HG03175 (cell line): ENCODE measurements around the gene INPP5A.
"Not testable (repeated sequence)": the region's sequence is repeated elsewhere in the genome, so short reads cannot be mapped to it uniquely, and the experiment has no call there.

Experiments used
- ATAC-seq: cut with Tn5 transposase; IDR thresholded peaks from one replicate; pipeline ENCODE4 v1.9.1; 2021; ENCODE audit warnings: mild to moderate bottlenecking, moderate library complexity; ENCODE audit not compliant: unreplicated experiment

INPP5A gene

GRCh38 chr10:132668048-132668394 is 130.4 kb downstream of the INPP5A start:
- no peak for ATAC-seq

- no peak for ATAC-seq
These were observed 131.7 kb downstream of the INPP5A start for GRCh38 chr10:132669208-132669861.

- no peak for ATAC-seq
These were observed 133.1 kb downstream of the INPP5A start for GRCh38 chr10:132670546-132671227.

GRCh38 chr10:132671228-132672154 is 133.9 kb downstream of the INPP5A start:
- ATAC-seq, result no peak

- not testable (repeated sequence) for ATAC-seq
These were observed 136.2 kb downstream of the INPP5A start for GRCh38 chr10:132673746-132674145.

GRCh38 chr10:132674311-132674710 is 136.7 kb downstream of the INPP5A start:
- no peak for ATAC-seq

- ATAC-seq, result no peak
These were observed 137.6 kb downstream of the INPP5A start for GRCh38 chr10:132675031-132675740.

- ATAC-seq, result no peak
These were observed 138.8 kb downstream of the INPP5A start for GRCh38 chr10:132676193-132676891.

- ATAC-seq, result no peak
These were observed 139.5 kb downstream of the INPP5A start for GRCh38 chr10:132677096-132677472.

GRCh38 chr10:132677473-132678227 is 140.1 kb downstream of the INPP5A start:
- ATAC-seq, result no peak

- ATAC-seq, result no peak
These were observed 141.0 kb downstream of the INPP5A start for GRCh38 chr10:132678436-132679216.

- ATAC-seq, result no peak
These were observed 141.6 kb downstream of the INPP5A start for GRCh38 chr10:132679217-132679595.

GRCh38 chr10:132679640-132680039 is 142.1 kb downstream of the INPP5A start:
- ATAC-seq, result no peak

GRCh38 chr10:132680741-132681140 is 143.2 kb downstream of the INPP5A start:
- ATAC-seq, result not testable (repeated sequence)

GRCh38 chr10:132681858-132682755 is 144.5 kb downstream of the INPP5A start:
- ATAC-seq, result no peak

- ATAC-seq, result peak; percentile 80
These were observed 146.7 kb downstream of the INPP5A start for GRCh38 chr10:132684164-132684891.
